Measurements from ENCODE around the gene ARRDC2. TPM values are rescaled to one million over a fixed set of nuclear protein-coding genes. Genes with fewer than 3 reads are reported as not detected.
"Not testable (repeated sequence)": the region's sequence is repeated elsewhere in the genome, so short reads cannot be mapped to it uniquely, and the experiment has no call there.

Gene ARRDC2
- total RNA-seq, 1 donor from 2014 or later: 68.1 TPM

GRCh38 chr19:18014197-18014596, 6.2 kb downstream of the ARRDC2 start:
- intact Hi-C loops (cut with micrococcal nuclease): loop anchor here (1.0 kb wide), 2 partner anchors 8 to 31 kb away; no protein-coding TSS in a partner anchor

GRCh38 chr19:18016209-18016910, 8.4 kb downstream of the ARRDC2 start:
- intact Hi-C loops (cut with micrococcal nuclease): no loop called here

- intact Hi-C loops (cut with micrococcal nuclease): no loop called here
Observed at GRCh38 chr19:18017275-18018083, 9.5 kb downstream of the ARRDC2 start.

GRCh38 chr19:18020212-18021085, 12.5 kb downstream of the ARRDC2 start:
- intact Hi-C loops (cut with micrococcal nuclease): loop anchor here (1.0 kb wide), 1 partner anchor 25 kb away; no protein-coding TSS in a partner anchor

GRCh38 chr19:18021121-18021755, 13.3 kb downstream of the ARRDC2 start:
- intact Hi-C loops (cut with micrococcal nuclease): loop anchor here (1.0 kb wide), 1 partner anchor 24 kb away; no protein-coding TSS in a partner anchor

GRCh38 chr19:18023622-18024251, 15.8 kb downstream of the ARRDC2 start:
- intact Hi-C loops (cut with micrococcal nuclease): loop anchor here (2.0 kb wide), 1 partner anchor 15 kb away; the partner anchor contains the start of gene ARRDC2

GRCh38 chr19:18027151-18027550, 19.2 kb downstream of the ARRDC2 start:
- intact Hi-C loops (cut with micrococcal nuclease): no loop called here

- intact Hi-C loops (cut with micrococcal nuclease): no loop called here
Observed at GRCh38 chr19:18029617-18030338, 21.8 kb downstream of the ARRDC2 start.

- intact Hi-C loops (cut with micrococcal nuclease): not testable (repeated sequence)
Observed at GRCh38 chr19:18031401-18031800, 23.4 kb downstream of the ARRDC2 start.

- intact Hi-C loops (cut with micrococcal nuclease): not testable (repeated sequence)
Observed at GRCh38 chr19:18032102-18032501, 24.1 kb downstream of the ARRDC2 start.

GRCh38 chr19:18041054-18041453, 33.1 kb downstream of the ARRDC2 start:
- intact Hi-C loops (cut with micrococcal nuclease): no loop called here

- intact Hi-C loops (cut with micrococcal nuclease): loop anchor here (2.0 kb wide), 1 partner anchor 15 kb away; no protein-coding TSS in a partner anchor
Observed at GRCh38 chr19:18043676-18044075, 35.7 kb downstream of the ARRDC2 start.

GRCh38 chr19:18044825-18045304, 36.9 kb downstream of the ARRDC2 start:
- intact Hi-C loops (cut with micrococcal nuclease): loop anchor here (1.0 to 2.0 kb wide), 5 partner anchors 10 to 37 kb away; partner anchors contain the start of gene ARRDC2

- intact Hi-C loops (cut with micrococcal nuclease): loop anchor here (1.0 to 2.0 kb wide), 5 partner anchors 10 to 37 kb away; partner anchors contain the start of gene ARRDC2
Observed at GRCh38 chr19:18045307-18046050, 37.5 kb downstream of the ARRDC2 start.

GRCh38 chr19:18046059-18046718, 38.2 kb downstream of the ARRDC2 start:
- intact Hi-C loops (cut with micrococcal nuclease): no loop called here

GRCh38 chr19:18049385-18049784, 41.4 kb downstream of the ARRDC2 start:
- intact Hi-C loops (cut with micrococcal nuclease): no loop called here

- intact Hi-C loops (cut with micrococcal nuclease): no loop called here
Observed at GRCh38 chr19:18051887-18052286, 43.9 kb downstream of the ARRDC2 start.
